Naive thymus-derived CD4-positive, alpha-beta T cell (primary cell): ENCODE results near the gene CYP4A22. TPM values are rescaled to one million over a fixed set of nuclear protein-coding genes. Genes with fewer than 3 reads are reported as not detected.

Experiments
- ATAC-seq: fragments of 150-1000 bp; cut with Tn5 transposase; 2 replicates; pipeline ENCODE4 v1.10.0; 2021; ENCODE audit warnings: mild to moderate bottlenecking, moderate library complexity
- CTCF ChIA-PET: fragments of 350-600 bp; sonication (Branson Sonifier 250); formaldehyde crosslinking; loops from one replicate; lab custom pipeline; 2021; ENCODE audit warnings: antibody characterized with exemption; lab: Charles Lee
- POLR2A ChIA-PET: fragments of 350-600 bp; sonication (Branson Sonifier 250); formaldehyde crosslinking; loops from one replicate; lab custom pipeline; 2021; ENCODE audit warnings: antibody characterized with exemption, inconsistent platforms; lab: Charles Lee
- DNase-seq, 9 donors: peaks; one replicate each; pipeline versions ENCODE4 v3.0.0 to v3.0.0-alpha.2; 2020 to 2022; ENCODE audit warnings: mixed read lengths in 1 of 9
- H3K27ac ChIP-seq: one replicate; pipeline ENCODE4 v1.7.0; 2013; ENCODE audit warnings: mild to moderate bottlenecking, low read depth, low read length, moderate library complexity
- H3K27me3 ChIP-seq, 2 donors: one replicate each; pipeline ENCODE4 v1.7.0; 2013; ENCODE audit warnings: low read length in 2 of 2, mild to moderate bottlenecking in 2 of 2, moderate library complexity in 2 of 2; ENCODE audit not compliant: control insufficient read depth in 2 of 2, insufficient read depth in 2 of 2
- H3K36me3 ChIP-seq, 3 experiments: 1 replicate in 2 of 3; 2 replicates in 1 of 3; pipeline ENCODE4 v1.7.0; 2013; ENCODE audit warnings: low read length in 3 of 3, mild to moderate bottlenecking in 3 of 3, moderate library complexity in 1 of 3; ENCODE audit not compliant: insufficient read depth in 3 of 3, control insufficient read depth in 2 of 3
- H3K4me1 ChIP-seq, 2 donors: one replicate each; pipeline ENCODE4 v1.7.0; 2013; ENCODE audit warnings: low read length in 2 of 2, mild to moderate bottlenecking in 2 of 2, moderate library complexity in 1 of 2; ENCODE audit not compliant: control insufficient read depth in 2 of 2, insufficient read depth in 2 of 2
- H3K4me3 ChIP-seq: 2 replicates; pipeline ENCODE4 v1.7.0; 2013; ENCODE audit warnings: mild to moderate bottlenecking, low read length
- H3K9me3 ChIP-seq, 3 experiments: 1 replicate in 2 of 3; 2 replicates in 1 of 3; pipeline ENCODE4 v1.7.0; 2013; ENCODE audit warnings: low read length in 3 of 3; ENCODE audit not compliant: control insufficient read depth in 2 of 3
- H3K27ac Mint-ChIP-seq, 9 donors: one replicate each; pipeline ENCODE4 v1.8.0; 2020 to 2022; ENCODE audit warnings: mixed read lengths in 9 of 9, mild to moderate bottlenecking in 8 of 9, moderate library complexity in 5 of 9, inconsistent platforms in 2 of 9
- H3K27me3 Mint-ChIP-seq, 5 donors: one replicate each; pipeline ENCODE4 v1.8.0; 2021 to 2022; ENCODE audit warnings: mixed read lengths in 5 of 5, mild to moderate bottlenecking in 1 of 5
- H3K36me3 Mint-ChIP-seq, 5 donors: one replicate each; pipeline ENCODE4 v1.8.0; 2020 to 2022; ENCODE audit warnings: mixed read lengths in 5 of 5, mild to moderate bottlenecking in 3 of 5, inconsistent platforms in 1 of 5
- H3K4me1 Mint-ChIP-seq, 7 donors: one replicate each; pipeline ENCODE4 v1.8.0; 2020 to 2022; ENCODE audit warnings: mixed read lengths in 7 of 7, mild to moderate bottlenecking in 3 of 7, inconsistent platforms in 1 of 7
- H3K4me3 Mint-ChIP-seq, 10 donors: one replicate each; pipeline ENCODE4 v1.8.0; 2020 to 2022; ENCODE audit warnings: mild to moderate bottlenecking in 10 of 10, mixed read lengths in 10 of 10, moderate library complexity in 6 of 10, inconsistent platforms in 2 of 10
- H3K9me3 Mint-ChIP-seq, 11 donors: one replicate each; pipeline ENCODE4 v1.8.0; 2020 to 2022; ENCODE audit warnings: mixed read lengths in 11 of 11, mild to moderate bottlenecking in 4 of 11, inconsistent platforms in 1 of 11, moderate library complexity in 1 of 11
- intact Hi-C, 2 donors: fragments of 100-400 bp; cut with micrococcal nuclease; formaldehyde crosslinking; loops; one replicate each; pipeline ENCODE4 v1.15.1; 2023
- polyA plus RNA-seq, 2 donors: library from polyadenylated mRNA; unstranded; fragments of 300-500 nt; fragmentation: Illumina TruSeq; gene quantifications; one replicate each; pipeline ENCODE4 v1.2.3, GENCODE V29; 2021
- total RNA-seq, 6 experiments: library from RNA in 5 of 6; stranded (reverse) in 5 of 6; gene quantifications; 1 replicate in 5 of 6; 2 replicates in 1 of 6; pipeline ENCODE4 v1.2.3 and lab custom pipeline; 2021 to 2026

Gene CYP4A22
- total and polyA plus RNA-seq, 7 experiments from 2014 or later = not detected

DNA sequence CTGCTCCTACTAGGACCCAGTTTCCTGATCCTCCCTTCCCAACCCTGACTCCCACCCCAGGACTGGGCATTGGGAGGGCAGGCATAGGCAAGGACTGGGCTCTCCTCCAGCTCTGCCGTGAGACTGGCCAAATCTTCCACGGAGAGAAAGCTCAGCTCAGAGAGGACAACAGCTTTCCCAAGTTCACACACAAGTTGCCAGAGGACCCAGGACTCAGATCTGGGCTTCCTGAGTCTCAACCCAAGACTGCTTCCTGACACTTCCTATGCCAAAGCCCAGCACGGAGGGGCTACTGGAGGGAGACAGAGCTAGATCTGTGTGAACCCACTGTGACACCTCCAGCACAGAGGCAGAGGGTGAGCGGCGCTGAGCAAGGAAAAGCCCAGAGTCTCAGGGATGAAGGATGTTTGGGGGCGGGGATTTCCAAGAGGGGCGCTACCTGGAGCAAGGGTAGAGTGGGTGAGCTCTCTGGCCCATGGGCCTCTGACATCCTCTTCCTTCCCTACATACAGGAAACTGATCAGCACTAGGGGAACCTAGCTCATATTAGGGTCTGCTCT is 45.5 kb downstream of the CYP4A22 start:
- peaks cover 0 to 4% (median 0%) of the 10 kb centered on the region in 5 donors for H3K36me3 Mint-ChIP-seq
- Histone ChIP-seq H3K9me3 (no peaks in the 10 kb centered on the region), H3K4me3 (no peak overlapping the region), H3K36me3 (no peaks in the 10 kb centered on the region), H3K4me1 (peaks cover 4 to 7% of the 10 kb centered on the region in 2 donors), H3K27ac (no peak overlapping the region), H3K27me3 (peaks cover 3 to 8% of the 10 kb centered on the region in 2 donors)
- peaks cover 0 to 1% (median 0%) of the 10 kb centered on the region in 11 donors for H3K9me3 Mint-ChIP-seq
- peaks cover 17 to 39% (median 33%) of the 10 kb centered on the region in 5 donors for H3K27me3 Mint-ChIP-seq
- H3K4me3 Mint-ChIP-seq = no peak overlapping the region
- ATAC-seq = no peak
- H3K4me1 Mint-ChIP-seq = peaks cover 7 to 16% (median 10%) of the 10 kb centered on the region in 7 donors
- ChIA-PET POLR2A (no interaction called here), CTCF (interaction anchor here (0.8 to 1.0 kb wide), 2 partner anchors 10 to 253 kb away, joined by 3 to 4 read pairs; no protein-coding TSS in a partner anchor)
- intact Hi-C loops = no loop called here
- H3K27ac Mint-ChIP-seq = no peak overlapping the region
- no peak for DNase-seq

DNA sequence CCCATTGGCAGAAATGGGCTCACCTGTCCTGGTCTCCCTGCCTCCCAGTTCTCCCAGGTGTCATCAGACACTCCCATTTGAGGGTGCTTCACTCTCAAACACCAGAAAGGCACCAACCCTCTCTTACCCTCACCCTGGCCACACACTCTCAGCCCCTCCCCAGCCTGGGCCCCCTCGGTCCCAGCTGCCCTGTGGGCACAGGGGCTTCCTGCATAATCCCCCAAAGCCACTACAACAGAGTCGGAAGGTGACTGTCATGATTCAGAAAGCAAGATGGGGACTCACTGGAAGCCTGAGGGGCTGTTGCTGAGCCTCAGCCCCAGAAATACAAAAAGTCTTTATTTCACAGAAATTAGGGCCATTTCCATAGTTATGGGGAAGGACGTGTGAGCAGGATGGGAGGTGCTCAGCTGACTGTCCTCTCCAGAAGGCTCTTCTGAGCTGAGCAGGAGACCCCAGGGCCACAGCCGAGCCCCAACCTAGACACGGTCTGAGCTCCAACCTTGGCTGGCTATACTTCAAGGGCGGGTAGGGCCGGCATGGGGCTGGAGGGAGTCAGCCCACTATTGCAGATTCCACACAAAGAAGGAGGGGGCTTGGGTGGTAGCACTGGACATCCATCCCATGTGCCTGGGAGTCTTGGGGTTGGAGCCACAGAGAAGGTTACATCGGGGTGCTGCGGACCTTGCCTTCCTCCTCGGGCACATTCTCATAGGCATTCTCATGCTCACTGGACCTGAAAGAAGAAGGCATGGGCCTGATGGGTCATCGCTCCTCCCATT is 46.3 kb downstream of the CYP4A22 start:
- no peak for DNase-seq

DNA sequence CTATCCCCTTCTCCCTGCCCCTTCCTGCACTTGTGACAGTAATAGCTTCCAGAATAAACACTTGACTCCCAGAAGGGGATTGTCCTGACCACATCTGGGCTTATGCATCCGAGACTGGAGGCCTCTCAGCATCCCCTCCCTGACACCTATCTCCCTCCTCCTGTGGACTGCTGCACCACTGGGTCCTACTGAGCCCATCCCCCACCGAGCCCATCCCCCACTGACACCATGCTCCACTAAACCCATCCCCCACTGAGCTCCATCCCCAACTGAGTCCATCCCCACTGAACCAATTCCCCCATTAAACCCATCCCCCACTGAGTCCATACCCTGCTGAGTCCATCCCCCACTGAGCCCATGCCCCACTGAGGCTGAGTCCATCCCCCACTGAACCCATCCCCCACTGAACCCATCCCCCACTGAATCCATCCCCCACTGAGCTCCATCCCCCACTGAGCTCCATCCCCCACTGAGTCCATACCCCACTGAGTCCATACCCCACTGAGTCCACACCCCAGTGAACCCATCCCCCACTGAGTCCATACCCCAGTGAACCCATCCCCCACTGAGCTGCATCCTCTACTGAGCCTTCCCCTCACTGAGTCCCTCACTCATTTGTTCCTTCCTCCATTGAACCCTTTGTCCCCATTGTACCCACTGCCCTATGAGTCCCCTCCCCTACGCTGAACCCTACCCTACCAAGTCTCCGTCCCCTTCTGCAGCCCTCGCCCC is 47.0 kb downstream of the CYP4A22 start:
- no peak overlapping the region for H3K4me3 ChIP-seq
- Mint-ChIP-seq H3K4me1 (peaks cover 3 to 10% (median 5%) of the 10 kb centered on the region in 7 donors), H3K9me3 (peaks cover 0 to 1% (median 0%) of the 10 kb centered on the region in 11 donors), H3K27me3 (peaks cover 14 to 29% (median 27%) of the 10 kb centered on the region in 5 donors), H3K36me3 (peaks cover 0 to 4% (median 0%) of the 10 kb centered on the region in 5 donors), H3K4me3 (no peak overlapping the region), H3K27ac (no peak overlapping the region)
- H3K9me3 ChIP-seq = no peaks in the 10 kb centered on the region
- intact Hi-C loops = no loop called here
- DNase-seq = no peak
- peaks cover 3 to 5% of the 10 kb centered on the region in 2 donors for H3K4me1 ChIP-seq
- ChIA-PET CTCF (interaction anchor here (0.5 to 1.4 kb wide), 4 partner anchors 8 to 393 kb away, joined by 3 to 7 read pairs (median 4); no protein-coding TSS in a partner anchor), POLR2A (no interaction called here)
- no peak for ATAC-seq
- no peak overlapping the region for H3K27ac ChIP-seq
- no peaks in the 10 kb centered on the region for H3K36me3 ChIP-seq
- peaks cover 3 to 8% of the 10 kb centered on the region in 2 donors for H3K27me3 ChIP-seq

More for the DNA sequence above, 46.3 kb downstream of the CYP4A22 start:
- Histone ChIP-seq H3K27me3 (peaks cover 3 to 8% of the 10 kb centered on the region in 2 donors), H3K9me3 (no peaks in the 10 kb centered on the region), H3K27ac (no peak overlapping the region), H3K4me1 (peaks cover 4 to 7% of the 10 kb centered on the region in 2 donors), H3K4me3 (no peak overlapping the region), H3K36me3 (no peaks in the 10 kb centered on the region)
- intact Hi-C loops = no loop called here
- CTCF ChIA-PET = interaction anchor here (0.8 to 1.4 kb wide), 3 partner anchors 9 to 253 kb away, joined by 3 to 7 read pairs (median 4); no protein-coding TSS in a partner anchor
- Mint-ChIP-seq H3K27ac (peak overlapping the region in 1 of 9 donors; percentile 12), H3K27me3 (peaks cover 17 to 34% (median 29%) of the 10 kb centered on the region in 5 donors), H3K4me3 (no peak overlapping the region), H3K36me3 (peaks cover 0 to 4% (median 0%) of the 10 kb centered on the region in 5 donors), H3K9me3 (peaks cover 0 to 1% (median 0%) of the 10 kb centered on the region in 11 donors), H3K4me1 (peaks cover 7 to 14% (median 10%) of the 10 kb centered on the region in 7 donors)
- no peak for ATAC-seq
- POLR2A ChIA-PET = no interaction called here

GRCh38 chr1:47184822-47185677 is 47.8 kb downstream of the CYP4A22 start:
- Mint-ChIP-seq H3K36me3 (peaks cover 0 to 4% (median 0%) of the 10 kb centered on the region in 5 donors), H3K27ac (no peak overlapping the region), H3K9me3 (peaks cover 0 to 1% (median 0%) of the 10 kb centered on the region in 11 donors), H3K27me3 (peaks cover 9 to 23% (median 21%) of the 10 kb centered on the region in 5 donors), H3K4me3 (no peak overlapping the region), H3K4me1 (peaks cover 0 to 5% (median 0%) of the 10 kb centered on the region in 7 donors)
- POLR2A ChIA-PET = no interaction called here
- DNase-seq (no peak), ATAC-seq (no peak)
- no peaks in the 10 kb centered on the region for H3K36me3 ChIP-seq
- H3K27me3 ChIP-seq = peaks cover 3 to 5% of the 10 kb centered on the region in 2 donors
- CTCF ChIA-PET = interaction anchor here (0.5 to 1.4 kb wide), 4 partner anchors 8 to 392 kb away, joined by 3 to 7 read pairs (median 4); no protein-coding TSS in a partner anchor
- H3K4me1 ChIP-seq = no peaks in the 10 kb centered on the region
- intact Hi-C loops = no loop called here
- no peak overlapping the region for H3K27ac ChIP-seq
- H3K9me3 ChIP-seq = no peaks in the 10 kb centered on the region
- H3K4me3 ChIP-seq = no peak overlapping the region

DNA sequence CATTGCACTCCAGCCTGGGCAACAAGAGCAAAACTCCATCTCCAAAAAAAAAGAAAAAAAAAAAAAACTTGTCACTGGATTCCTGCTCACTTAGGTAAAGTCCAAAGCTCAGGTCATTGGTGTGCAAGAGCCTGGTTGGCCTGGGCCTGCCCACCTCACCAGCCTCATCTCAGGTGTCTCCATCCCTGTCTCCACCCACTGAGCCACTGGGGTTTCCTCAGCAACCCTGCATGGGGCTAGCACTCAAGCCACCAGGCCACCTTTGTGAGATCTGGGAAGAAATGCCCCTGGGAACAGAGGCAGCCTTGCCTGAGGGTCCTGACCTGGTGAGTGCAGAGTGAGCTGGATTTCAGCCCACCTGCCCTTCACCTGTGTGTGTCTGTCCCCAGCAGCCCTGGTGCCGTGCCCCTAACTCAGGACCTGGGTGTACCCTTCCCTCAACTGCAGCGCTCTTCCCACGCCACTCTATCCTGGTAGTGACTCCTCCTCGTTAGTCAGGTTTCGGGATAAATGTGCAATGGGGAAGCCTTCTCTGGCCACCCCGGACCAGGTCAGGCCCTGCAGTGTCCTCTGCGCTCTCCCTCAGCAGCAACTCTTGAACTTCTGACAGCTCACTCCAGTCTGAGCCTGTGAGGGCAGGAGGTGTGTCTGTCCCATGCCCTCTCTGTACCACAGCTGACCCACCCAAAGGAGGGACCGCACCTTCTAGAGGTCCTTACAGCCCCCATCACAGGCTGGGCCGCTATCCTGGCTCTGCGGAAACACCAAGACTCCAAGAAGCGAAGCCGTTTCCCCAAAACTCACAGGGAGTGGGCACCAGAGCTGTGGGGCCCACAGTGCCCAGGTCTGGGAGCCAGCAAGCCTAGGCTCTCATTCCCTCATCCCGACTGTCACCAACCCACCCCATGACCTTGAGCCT is 49.3 kb downstream of the CYP4A22 start:
- CTCF ChIA-PET = interaction anchor here (1.0 kb wide), 1 partner anchor 10 kb away, joined by 3 read pairs; no protein-coding TSS in a partner anchor
- Histone ChIP-seq H3K27me3 (no peaks in the 10 kb centered on the region), H3K9me3 (no peaks in the 10 kb centered on the region), H3K27ac (no peak overlapping the region), H3K4me3 (no peak overlapping the region), H3K4me1 (no peaks in the 10 kb centered on the region), H3K36me3 (no peaks in the 10 kb centered on the region)
- POLR2A ChIA-PET = no interaction called here
- H3K27ac Mint-ChIP-seq = no peak overlapping the region
- peaks cover 0 to 13% (median 8%) of the 10 kb centered on the region in 5 donors for H3K27me3 Mint-ChIP-seq
- intact Hi-C loops = no loop called here
- H3K4me1 Mint-ChIP-seq = peaks cover 0 to 2% (median 0%) of the 10 kb centered on the region in 7 donors
- H3K36me3 Mint-ChIP-seq = no peaks in the 10 kb centered on the region
- peaks cover 0 to 3% (median 0%) of the 10 kb centered on the region in 11 donors for H3K9me3 Mint-ChIP-seq
- no peak for DNase-seq
- ATAC-seq = peak; percentile 8
- no peak overlapping the region for H3K4me3 Mint-ChIP-seq
